Activated T-helper 1 cell treated with anti-CD3 and anti-CD28 coated beads, Interleukin-12 subunit alpha, Interleukin-12 subunit beta, Interleukin-2, Interleukin-4 antibody, amounts not matched to agents 30 ng/mL and 10 ng/mL and 1 ng/mL, durations not matched to agents 14 hours and 24 hours and 36 hours (primary cell): ENCODE results near the gene GNA14. TPM values are rescaled to one million over a fixed set of nuclear protein-coding genes. Genes with fewer than 3 reads are reported as not detected.

Experiments used
- DNase-seq: peaks from one replicate; pipeline ENCODE4 v3.0.0; 2021; ENCODE audit warnings: low spot score
- H3K27ac Mint-ChIP-seq: one replicate; pipeline ENCODE4 v1.8.0; 2021; ENCODE audit warnings: mild to moderate bottlenecking, mixed read lengths
- H3K27me3 Mint-ChIP-seq: one replicate; pipeline ENCODE4 v1.8.0; 2022; ENCODE audit warnings: mild to moderate bottlenecking, moderate library complexity, mixed read lengths; ENCODE audit not compliant: insufficient read depth
- H3K36me3 Mint-ChIP-seq: one replicate; pipeline ENCODE4 v1.8.0; 2021; ENCODE audit warnings: low read depth, mixed read lengths
- H3K4me1 Mint-ChIP-seq: one replicate; pipeline ENCODE4 v1.8.0; 2021; ENCODE audit warnings: low read depth, mixed read lengths
- H3K4me3 Mint-ChIP-seq: one replicate; pipeline ENCODE4 v1.8.0; 2021; ENCODE audit warnings: mild to moderate bottlenecking, moderate library complexity, mixed read lengths
- H3K9me3 Mint-ChIP-seq: one replicate; pipeline ENCODE4 v1.8.0; 2021; ENCODE audit warnings: mixed read lengths
- intact Hi-C: fragments of 100-400 bp; cut with micrococcal nuclease; formaldehyde crosslinking; loops from one replicate; pipeline ENCODE4 v1.15.1; 2024
- total RNA-seq: library from RNA; stranded (reverse); gene quantifications from 2 replicates; pipeline ENCODE4 v1.2.3, GENCODE V29; 2022

The GNA14 gene
- total RNA-seq, 1 donor from 2014 or later: not detected

GRCh38 chr9:77614645-77615044, 33.5 kb downstream of the GNA14 start:
- Mint-ChIP-seq H3K4me3 (no peak overlapping the region), H3K4me1 (no peaks in the 10 kb centered on the region), H3K9me3 (no peaks in the 10 kb centered on the region), H3K27ac (no peak overlapping the region), H3K27me3 (no peaks in the 10 kb centered on the region), H3K36me3 (no peaks in the 10 kb centered on the region)
- intact Hi-C loops: no loop called here
- DNase-seq: no peak

DNA sequence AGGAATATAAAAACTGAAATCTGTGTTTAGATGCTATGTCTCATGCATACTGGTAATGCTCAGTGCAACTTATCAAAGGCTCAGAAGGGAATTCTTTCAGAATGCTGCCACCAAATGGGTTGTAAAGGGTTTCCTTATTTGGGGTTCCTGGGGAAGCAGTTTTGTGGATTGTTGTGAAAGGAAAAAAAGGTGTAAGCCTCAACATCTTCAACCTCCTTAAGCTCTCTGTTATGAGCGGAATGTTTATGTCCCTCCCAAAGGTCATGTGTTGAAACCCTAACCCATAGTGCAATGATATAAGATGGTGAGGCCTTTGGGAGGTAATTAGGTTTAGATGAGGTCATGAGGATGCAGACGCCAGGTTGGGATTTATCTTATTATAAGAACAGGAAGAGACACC, 41.6 kb downstream of the GNA14 start:
- DNase-seq: no peak
- Mint-ChIP-seq H3K9me3 (no peaks in the 10 kb centered on the region), H3K4me3 (no peak overlapping the region), H3K4me1 (no peaks in the 10 kb centered on the region), H3K27ac (no peak overlapping the region), H3K27me3 (peaks cover 14% of the 10 kb centered on the region), H3K36me3 (no peaks in the 10 kb centered on the region)
- intact Hi-C loops: no loop called here

DNA sequence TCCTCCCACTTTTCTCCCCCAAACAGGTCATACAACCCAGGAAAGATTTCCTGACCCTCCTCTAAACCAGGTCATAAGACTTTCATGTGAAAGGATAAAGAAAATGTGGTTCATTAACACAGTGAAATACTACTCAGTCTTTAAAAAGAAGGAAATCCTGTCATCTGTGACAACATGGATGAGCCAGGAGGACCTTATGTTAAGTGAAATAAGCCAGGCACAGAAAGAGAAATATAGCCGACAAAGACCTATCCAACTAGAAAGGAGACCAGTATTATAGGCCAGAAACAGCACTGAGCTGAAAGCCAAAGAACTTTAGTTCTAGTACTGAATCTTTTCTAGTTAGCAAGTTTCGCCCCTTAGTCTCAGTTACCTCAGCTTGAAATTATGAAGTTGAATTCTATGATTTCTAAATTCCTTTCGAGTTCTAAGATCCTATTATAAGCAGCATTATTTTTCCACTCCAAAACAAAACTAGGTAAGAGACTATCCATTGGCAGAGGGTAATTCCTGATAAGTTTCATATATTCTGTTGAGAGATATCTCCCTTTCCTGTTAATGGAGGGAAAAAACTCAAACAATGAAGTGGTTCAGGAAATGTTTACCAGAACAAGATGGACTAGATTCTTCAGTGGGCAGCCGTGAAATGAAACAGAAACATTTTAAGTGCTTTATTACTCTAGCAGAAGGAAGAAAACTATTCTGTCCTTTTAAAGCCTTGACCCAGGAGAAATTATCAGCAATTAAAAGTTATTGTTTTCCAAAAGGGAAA, 42.5 kb downstream of the GNA14 start:
- Mint-ChIP-seq H3K9me3 (no peaks in the 10 kb centered on the region), H3K4me3 (no peak overlapping the region), H3K27me3 (peaks cover 14% of the 10 kb centered on the region), H3K4me1 (no peaks in the 10 kb centered on the region), H3K36me3 (no peaks in the 10 kb centered on the region), H3K27ac (no peak overlapping the region)
- intact Hi-C loops: no loop called here
- DNase-seq: no peak

- H3K4me3 Mint-ChIP-seq: no peak overlapping the region
- H3K27ac Mint-ChIP-seq: no peak overlapping the region
- H3K27me3 Mint-ChIP-seq: peaks cover 14% of the 10 kb centered on the region
- no peaks in the 10 kb centered on the region for H3K36me3 Mint-ChIP-seq
- intact Hi-C loops: no loop called here
- no peaks in the 10 kb centered on the region for H3K4me1 Mint-ChIP-seq
- H3K9me3 Mint-ChIP-seq: no peaks in the 10 kb centered on the region
- DNase-seq: no peak
Measured at GRCh38 chr9:77604316-77604715, 43.8 kb downstream of the GNA14 start.

DNA sequence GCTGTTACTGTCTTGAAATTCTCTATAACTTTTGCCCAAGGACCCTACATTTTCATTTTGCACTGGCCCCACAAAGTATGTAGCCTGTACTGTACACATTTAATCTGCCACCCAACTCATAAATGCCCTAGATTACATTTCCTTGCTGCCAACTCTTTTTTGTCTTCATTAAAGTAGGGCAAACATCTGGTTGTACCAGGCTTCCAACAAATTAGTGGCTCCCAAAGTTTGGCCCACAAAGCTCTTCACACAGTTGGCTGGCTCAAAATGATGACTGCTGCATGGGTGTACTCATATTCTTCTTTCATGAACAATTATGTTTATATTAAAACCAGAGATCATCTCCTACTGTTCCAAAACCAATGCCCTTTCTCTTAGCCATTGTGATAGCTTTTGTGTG, 45.3 kb downstream of the GNA14 start:
- H3K9me3 Mint-ChIP-seq: no peaks in the 10 kb centered on the region
- H3K36me3 Mint-ChIP-seq: no peaks in the 10 kb centered on the region
- H3K27me3 Mint-ChIP-seq: peaks cover 10% of the 10 kb centered on the region
- H3K4me1 Mint-ChIP-seq: no peaks in the 10 kb centered on the region
- no peak for DNase-seq
- intact Hi-C loops: no loop called here
- no peak overlapping the region for H3K4me3 Mint-ChIP-seq
- no peak overlapping the region for H3K27ac Mint-ChIP-seq

DNA sequence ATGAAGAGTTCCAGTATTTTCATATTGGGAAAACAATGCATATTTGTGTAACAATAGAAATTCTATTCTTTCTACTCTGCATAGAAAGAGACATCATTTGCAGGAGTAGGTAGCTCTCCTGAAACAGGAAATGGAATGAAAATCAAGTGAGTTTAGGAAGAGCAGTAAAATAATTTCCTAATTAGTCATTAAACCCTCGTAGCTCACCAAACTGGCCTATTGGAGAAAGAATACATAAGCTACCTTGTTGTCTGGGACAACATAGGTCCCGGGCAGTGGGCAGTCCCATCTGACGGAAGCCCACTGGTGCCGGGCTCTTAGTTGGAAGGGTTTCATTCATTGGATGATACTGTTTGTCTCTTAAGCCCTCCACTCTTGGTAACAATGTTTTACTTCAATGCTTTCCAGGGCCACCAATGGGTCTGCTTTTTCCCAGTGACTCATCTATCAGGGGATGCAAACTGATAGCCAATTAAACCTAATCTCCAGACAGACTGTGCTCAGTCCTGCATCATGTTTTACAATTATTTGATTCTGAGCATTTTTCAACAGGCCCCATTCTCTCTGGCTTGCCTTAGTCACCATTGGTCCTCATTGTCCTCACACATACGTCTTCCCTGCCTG, 46.5 kb downstream of the GNA14 start:
- no peak overlapping the region for H3K27ac Mint-ChIP-seq
- H3K36me3 Mint-ChIP-seq: no peaks in the 10 kb centered on the region
- H3K9me3 Mint-ChIP-seq: no peaks in the 10 kb centered on the region
- DNase-seq: no peak
- H3K4me3 Mint-ChIP-seq: no peak overlapping the region
- peaks cover 6% of the 10 kb centered on the region for H3K27me3 Mint-ChIP-seq
- H3K4me1 Mint-ChIP-seq: no peaks in the 10 kb centered on the region
- intact Hi-C loops: no loop called here

GRCh38 chr9:77600810-77601209, 47.3 kb downstream of the GNA14 start:
- no peaks in the 10 kb centered on the region for H3K36me3 Mint-ChIP-seq
- DNase-seq: no peak
- peaks cover 6% of the 10 kb centered on the region for H3K27me3 Mint-ChIP-seq
- H3K4me3 Mint-ChIP-seq: no peak overlapping the region
- intact Hi-C loops: no loop called here
- no peaks in the 10 kb centered on the region for H3K9me3 Mint-ChIP-seq
- no peaks in the 10 kb centered on the region for H3K4me1 Mint-ChIP-seq
- H3K27ac Mint-ChIP-seq: no peak overlapping the region

DNA sequence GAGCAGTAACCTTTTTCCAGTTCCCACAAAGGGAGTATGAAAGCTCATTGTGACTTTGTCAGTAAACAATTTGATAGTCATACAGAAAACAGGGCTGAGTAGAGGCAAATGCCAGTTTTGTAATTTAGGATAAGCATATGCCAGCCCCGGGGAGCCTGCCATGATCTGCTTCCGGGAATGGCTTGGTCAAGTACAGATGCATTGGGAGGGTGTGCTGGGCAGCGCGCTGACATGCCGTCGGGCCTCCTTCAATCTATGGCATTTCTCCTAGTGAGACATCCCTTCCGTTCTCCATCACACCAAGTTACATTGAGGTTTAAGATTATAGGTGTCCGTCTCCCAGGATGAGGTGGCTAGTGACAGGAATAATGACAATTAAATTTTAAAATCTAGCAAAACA, 48.6 kb downstream of the GNA14 start:
- H3K4me3 Mint-ChIP-seq: no peak overlapping the region
- no peaks in the 10 kb centered on the region for H3K36me3 Mint-ChIP-seq
- DNase-seq: no peak
- peaks cover 5% of the 10 kb centered on the region for H3K27me3 Mint-ChIP-seq
- intact Hi-C loops: no loop called here
- no peaks in the 10 kb centered on the region for H3K4me1 Mint-ChIP-seq
- H3K9me3 Mint-ChIP-seq: no peaks in the 10 kb centered on the region
- no peak overlapping the region for H3K27ac Mint-ChIP-seq

GRCh38 chr9:77598991-77599390, 49.1 kb downstream of the GNA14 start:
- H3K27ac Mint-ChIP-seq: no peak overlapping the region
- H3K27me3 Mint-ChIP-seq: peaks cover 5% of the 10 kb centered on the region
- H3K4me3 Mint-ChIP-seq: no peak overlapping the region
- H3K36me3 Mint-ChIP-seq: no peaks in the 10 kb centered on the region
- intact Hi-C loops: no loop called here
- H3K4me1 Mint-ChIP-seq: no peaks in the 10 kb centered on the region
- no peak for DNase-seq
- H3K9me3 Mint-ChIP-seq: no peaks in the 10 kb centered on the region

- Mint-ChIP-seq H3K4me3 (no peak overlapping the region), H3K27ac (no peak overlapping the region), H3K27me3 (peaks cover 7% of the 10 kb centered on the region)
Measured at GRCh38 chr9:77598524-77598923, 49.6 kb downstream of the GNA14 start.

GRCh38 chr9:77597057-77597456, 51.1 kb downstream of the GNA14 start:
- DNase-seq: no peak
- Mint-ChIP-seq H3K27ac (no peak overlapping the region), H3K4me3 (no peak overlapping the region), H3K36me3 (no peaks in the 10 kb centered on the region), H3K9me3 (no peaks in the 10 kb centered on the region), H3K27me3 (peaks cover 5% of the 10 kb centered on the region), H3K4me1 (no peaks in the 10 kb centered on the region)
- intact Hi-C loops: no loop called here

More at GRCh38 chr9:77598524-77598923, 49.6 kb downstream of the GNA14 start:
- no peak for DNase-seq
- no peaks in the 10 kb centered on the region for H3K9me3 Mint-ChIP-seq
- intact Hi-C loops: no loop called here
- H3K4me1 Mint-ChIP-seq: no peaks in the 10 kb centered on the region
- H3K36me3 Mint-ChIP-seq: no peaks in the 10 kb centered on the region

GRCh38 chr9:77595426-77596095, 52.6 kb downstream of the GNA14 start:
- no peak overlapping the region for H3K27ac Mint-ChIP-seq
- intact Hi-C loops: no loop called here
- peaks cover 5% of the 10 kb centered on the region for H3K27me3 Mint-ChIP-seq
- H3K36me3 Mint-ChIP-seq: no peaks in the 10 kb centered on the region
- no peak for DNase-seq
- no peaks in the 10 kb centered on the region for H3K9me3 Mint-ChIP-seq
- no peak overlapping the region for H3K4me3 Mint-ChIP-seq
- no peaks in the 10 kb centered on the region for H3K4me1 Mint-ChIP-seq

GRCh38 chr9:77594963-77595362, 53.2 kb downstream of the GNA14 start:
- DNase-seq: no peak
- Mint-ChIP-seq H3K4me3 (no peak overlapping the region), H3K27ac (no peak overlapping the region), H3K4me1 (no peaks in the 10 kb centered on the region), H3K27me3 (peaks cover 5% of the 10 kb centered on the region), H3K9me3 (no peaks in the 10 kb centered on the region), H3K36me3 (no peaks in the 10 kb centered on the region)
- intact Hi-C loops: no loop called here
